Ascending aorta (tissue), 2 donors: ENCODE results near the gene UBE2D2. TPM values are rescaled to one million over a fixed set of nuclear protein-coding genes. Genes with fewer than 3 reads are reported as not detected.
A peak's percentile ranks its signal among the peaks of the same experiment; 100 is the strongest.

Source experiments
- DNase-seq, 2 donors: peaks; one replicate each; pipeline ENCODE4 v3.0.0-alpha.2; 2019; ENCODE audit warnings: low spot score in 2 of 2
- H3K27ac ChIP-seq, 2 donors: fragments of 200-600 bp; sonication (generic); one replicate each; pipeline ENCODE4 v1.5.1; 2016 to 2017; ENCODE audit warnings: mild to moderate bottlenecking in 1 of 2
- H3K27me3 ChIP-seq: fragments of 200-600 bp; sonication (generic); one replicate; pipeline ENCODE4 v1.5.1; 2017
- H3K36me3 ChIP-seq, 2 donors: fragments of 200-600 bp; sonication (generic); one replicate each; pipeline ENCODE4 v1.5.1; 2016
- H3K4me1 ChIP-seq, 2 donors: fragments of 200-600 bp; sonication (generic); one replicate each; pipeline ENCODE4 v1.5.1; 2016 to 2017; ENCODE audit warnings: mild to moderate bottlenecking in 1 of 2
- H3K4me3 ChIP-seq, 2 donors: fragments of 200-600 bp; sonication (generic); one replicate each; pipeline ENCODE4 v1.5.1; 2016 to 2017; ENCODE audit warnings: mild to moderate bottlenecking in 1 of 2
- H3K9me3 ChIP-seq, 2 donors: fragments of 200-600 bp; sonication (generic); one replicate each; pipeline ENCODE4 v1.5.1; 2016
- CTCF ChIP-seq, 3 experiments: fragments of 200-600 bp in 2 of 3; fragments of 450-650 bp in 1 of 3; sonication (generic) in 2 of 3; IDR thresholded peaks; one replicate each; pipeline ENCODE4 v1.5.1; 2016 to 2019; ENCODE audit warnings: antibody characterized with exemption in 3 of 3, mild to moderate bottlenecking in 1 of 3, moderate library complexity in 1 of 3
- intact Hi-C: fragments of 100-400 bp; cut with DNase I; formaldehyde crosslinking; loops from one replicate; pipeline ENCODE4 v1.15.1; 2023
- total RNA-seq: library from RNA; depleted of rRNA; stranded (reverse); fragments of >200 nt; gene quantifications from one replicate; pipeline ENCODE4 v1.1.0, GENCODE V29; 2016

UBE2D2 gene
- total RNA-seq, 1 donor from 2014 or later = 65.9 TPM

GRCh38 chr5:139655727-139656271 is 94.7 kb downstream of the UBE2D2 start:
- TF ChIP-seq CTCF (IDR thresholded peaks at IDR 0.05) = no peak
- intact Hi-C loops = no loop called here

GRCh38 chr5:139657363-139658321 is 96.5 kb downstream of the UBE2D2 start:
- H3K4me3 ChIP-seq = peak overlapping the region in 1 of 2 donors; percentile 25
- H3K4me1 ChIP-seq = peaks cover 70 to 87% of the 10 kb centered on the region in 2 donors
- peak overlapping the region; percentile 96 for H3K27ac ChIP-seq
- H3K27me3 ChIP-seq = no peaks in the 10 kb centered on the region
- H3K36me3 ChIP-seq = no peaks in the 10 kb centered on the region
- intact Hi-C loops = no loop called here
- H3K9me3 ChIP-seq = no peaks in the 10 kb centered on the region
- no peak for TF ChIP-seq CTCF (IDR thresholded peaks at IDR 0.05)
- DNase-seq = no peak

More at GRCh38 chr5:139655727-139656271, 94.7 kb downstream of the UBE2D2 start:
- no peaks in the 10 kb centered on the region for H3K36me3 ChIP-seq
- H3K4me3 ChIP-seq = peak overlapping the region in 1 of 2 donors; percentile 26
- DNase-seq = peak in 1 of 2 donors; percentile 88
- H3K27ac ChIP-seq = peak overlapping the region; percentile 96
- no peaks in the 10 kb centered on the region for H3K9me3 ChIP-seq
- H3K4me1 ChIP-seq = peaks cover 69 to 91% of the 10 kb centered on the region in 2 donors
- no peaks in the 10 kb centered on the region for H3K27me3 ChIP-seq

- Histone ChIP-seq H3K27ac (peak overlapping the region; percentile 96), H3K9me3 (no peaks in the 10 kb centered on the region), H3K4me3 (peak overlapping the region in 1 of 2 donors; percentile 48), H3K27me3 (no peaks in the 10 kb centered on the region), H3K36me3 (no peaks in the 10 kb centered on the region), H3K4me1 (peaks cover 64 to 81% of the 10 kb centered on the region in 2 donors)
- intact Hi-C loops = no loop called here
- peak in 2 of 3 experiments; percentile 8 to 45 for TF ChIP-seq CTCF (IDR thresholded peaks at IDR 0.05)
- peak in 1 of 2 donors; percentile 81 for DNase-seq
Observed at GRCh38 chr5:139658501-139658927, 97.4 kb downstream of the UBE2D2 start.

- peak in 1 of 2 donors; percentile 88 for DNase-seq
- peaks cover 64 to 79% of the 10 kb centered on the region in 2 donors for H3K4me1 ChIP-seq
- peak overlapping the region; percentile 40 to 48 for H3K4me3 ChIP-seq
- TF ChIP-seq CTCF (IDR thresholded peaks at IDR 0.05) = no peak
- H3K27me3 ChIP-seq = no peaks in the 10 kb centered on the region
- H3K36me3 ChIP-seq = no peaks in the 10 kb centered on the region
- peak overlapping the region; percentile 96 for H3K27ac ChIP-seq
- intact Hi-C loops = no loop called here
- H3K9me3 ChIP-seq = no peaks in the 10 kb centered on the region
Observed at GRCh38 chr5:139658928-139659667, 98.0 kb downstream of the UBE2D2 start.

GRCh38 chr5:139659695-139660101 is 98.6 kb downstream of the UBE2D2 start:
- H3K27ac ChIP-seq = peak overlapping the region; percentile 96
- H3K4me1 ChIP-seq = peaks cover 65 to 80% of the 10 kb centered on the region in 2 donors
- intact Hi-C loops = no loop called here

More at GRCh38 chr5:139659695-139660101, 98.6 kb downstream of the UBE2D2 start:
- no peak for DNase-seq
- Histone ChIP-seq H3K9me3 (no peaks in the 10 kb centered on the region), H3K4me3 (peak overlapping the region; percentile 40 to 48), H3K27me3 (no peaks in the 10 kb centered on the region), H3K36me3 (no peaks in the 10 kb centered on the region)
- no peak for TF ChIP-seq CTCF (IDR thresholded peaks at IDR 0.05)
